ENCODE data around the gene SHROOM1. TPM values are rescaled to one million over a fixed set of nuclear protein-coding genes. Genes with fewer than 3 reads are reported as not detected.

The SHROOM1 gene
- total and polyA plus RNA-seq, 2 of the 8 experiments (the other 6 are each of a cell fraction or from before 2014, with no cell fraction given): 3.9 to 5.2 TPM

DNA sequence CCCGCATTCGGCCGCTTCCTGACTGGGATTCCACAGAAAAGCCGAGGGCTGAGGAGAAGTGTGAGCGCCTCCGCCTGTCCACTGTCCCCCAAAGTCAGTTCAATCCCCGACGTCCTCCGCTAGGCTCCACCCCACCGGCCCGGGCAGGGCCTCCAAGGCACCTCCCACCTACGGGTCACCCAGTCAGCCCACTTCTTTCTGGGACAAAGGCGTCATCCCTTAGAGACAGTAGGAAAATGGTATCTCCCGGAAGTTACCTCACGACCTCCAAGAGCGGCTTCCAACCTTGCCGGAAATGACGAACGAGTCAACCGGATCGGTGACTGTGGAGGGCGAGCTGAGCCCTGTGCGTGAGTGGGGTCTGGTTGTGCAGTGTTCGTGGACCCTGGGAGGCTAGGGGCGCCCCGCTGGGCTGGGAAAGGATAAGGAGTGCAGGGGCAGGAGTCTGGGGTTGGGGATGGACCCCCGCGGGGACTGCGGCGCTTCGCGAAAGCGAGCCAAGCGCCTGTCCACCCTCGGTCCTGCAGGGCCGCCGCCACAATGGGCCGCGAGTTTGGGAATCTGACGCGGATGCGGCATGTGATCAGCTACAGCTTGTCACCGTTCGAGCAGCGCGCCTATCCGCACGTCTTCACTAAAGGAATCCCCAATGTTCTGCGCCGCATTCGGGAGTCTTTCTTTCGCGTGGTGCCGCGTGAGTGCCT is 36.0 kb upstream of the SHROOM1 start, which contains the start of the genes GDF9 and UQCRQ (continued):
- TF ChIP-seq, protein P1, sequence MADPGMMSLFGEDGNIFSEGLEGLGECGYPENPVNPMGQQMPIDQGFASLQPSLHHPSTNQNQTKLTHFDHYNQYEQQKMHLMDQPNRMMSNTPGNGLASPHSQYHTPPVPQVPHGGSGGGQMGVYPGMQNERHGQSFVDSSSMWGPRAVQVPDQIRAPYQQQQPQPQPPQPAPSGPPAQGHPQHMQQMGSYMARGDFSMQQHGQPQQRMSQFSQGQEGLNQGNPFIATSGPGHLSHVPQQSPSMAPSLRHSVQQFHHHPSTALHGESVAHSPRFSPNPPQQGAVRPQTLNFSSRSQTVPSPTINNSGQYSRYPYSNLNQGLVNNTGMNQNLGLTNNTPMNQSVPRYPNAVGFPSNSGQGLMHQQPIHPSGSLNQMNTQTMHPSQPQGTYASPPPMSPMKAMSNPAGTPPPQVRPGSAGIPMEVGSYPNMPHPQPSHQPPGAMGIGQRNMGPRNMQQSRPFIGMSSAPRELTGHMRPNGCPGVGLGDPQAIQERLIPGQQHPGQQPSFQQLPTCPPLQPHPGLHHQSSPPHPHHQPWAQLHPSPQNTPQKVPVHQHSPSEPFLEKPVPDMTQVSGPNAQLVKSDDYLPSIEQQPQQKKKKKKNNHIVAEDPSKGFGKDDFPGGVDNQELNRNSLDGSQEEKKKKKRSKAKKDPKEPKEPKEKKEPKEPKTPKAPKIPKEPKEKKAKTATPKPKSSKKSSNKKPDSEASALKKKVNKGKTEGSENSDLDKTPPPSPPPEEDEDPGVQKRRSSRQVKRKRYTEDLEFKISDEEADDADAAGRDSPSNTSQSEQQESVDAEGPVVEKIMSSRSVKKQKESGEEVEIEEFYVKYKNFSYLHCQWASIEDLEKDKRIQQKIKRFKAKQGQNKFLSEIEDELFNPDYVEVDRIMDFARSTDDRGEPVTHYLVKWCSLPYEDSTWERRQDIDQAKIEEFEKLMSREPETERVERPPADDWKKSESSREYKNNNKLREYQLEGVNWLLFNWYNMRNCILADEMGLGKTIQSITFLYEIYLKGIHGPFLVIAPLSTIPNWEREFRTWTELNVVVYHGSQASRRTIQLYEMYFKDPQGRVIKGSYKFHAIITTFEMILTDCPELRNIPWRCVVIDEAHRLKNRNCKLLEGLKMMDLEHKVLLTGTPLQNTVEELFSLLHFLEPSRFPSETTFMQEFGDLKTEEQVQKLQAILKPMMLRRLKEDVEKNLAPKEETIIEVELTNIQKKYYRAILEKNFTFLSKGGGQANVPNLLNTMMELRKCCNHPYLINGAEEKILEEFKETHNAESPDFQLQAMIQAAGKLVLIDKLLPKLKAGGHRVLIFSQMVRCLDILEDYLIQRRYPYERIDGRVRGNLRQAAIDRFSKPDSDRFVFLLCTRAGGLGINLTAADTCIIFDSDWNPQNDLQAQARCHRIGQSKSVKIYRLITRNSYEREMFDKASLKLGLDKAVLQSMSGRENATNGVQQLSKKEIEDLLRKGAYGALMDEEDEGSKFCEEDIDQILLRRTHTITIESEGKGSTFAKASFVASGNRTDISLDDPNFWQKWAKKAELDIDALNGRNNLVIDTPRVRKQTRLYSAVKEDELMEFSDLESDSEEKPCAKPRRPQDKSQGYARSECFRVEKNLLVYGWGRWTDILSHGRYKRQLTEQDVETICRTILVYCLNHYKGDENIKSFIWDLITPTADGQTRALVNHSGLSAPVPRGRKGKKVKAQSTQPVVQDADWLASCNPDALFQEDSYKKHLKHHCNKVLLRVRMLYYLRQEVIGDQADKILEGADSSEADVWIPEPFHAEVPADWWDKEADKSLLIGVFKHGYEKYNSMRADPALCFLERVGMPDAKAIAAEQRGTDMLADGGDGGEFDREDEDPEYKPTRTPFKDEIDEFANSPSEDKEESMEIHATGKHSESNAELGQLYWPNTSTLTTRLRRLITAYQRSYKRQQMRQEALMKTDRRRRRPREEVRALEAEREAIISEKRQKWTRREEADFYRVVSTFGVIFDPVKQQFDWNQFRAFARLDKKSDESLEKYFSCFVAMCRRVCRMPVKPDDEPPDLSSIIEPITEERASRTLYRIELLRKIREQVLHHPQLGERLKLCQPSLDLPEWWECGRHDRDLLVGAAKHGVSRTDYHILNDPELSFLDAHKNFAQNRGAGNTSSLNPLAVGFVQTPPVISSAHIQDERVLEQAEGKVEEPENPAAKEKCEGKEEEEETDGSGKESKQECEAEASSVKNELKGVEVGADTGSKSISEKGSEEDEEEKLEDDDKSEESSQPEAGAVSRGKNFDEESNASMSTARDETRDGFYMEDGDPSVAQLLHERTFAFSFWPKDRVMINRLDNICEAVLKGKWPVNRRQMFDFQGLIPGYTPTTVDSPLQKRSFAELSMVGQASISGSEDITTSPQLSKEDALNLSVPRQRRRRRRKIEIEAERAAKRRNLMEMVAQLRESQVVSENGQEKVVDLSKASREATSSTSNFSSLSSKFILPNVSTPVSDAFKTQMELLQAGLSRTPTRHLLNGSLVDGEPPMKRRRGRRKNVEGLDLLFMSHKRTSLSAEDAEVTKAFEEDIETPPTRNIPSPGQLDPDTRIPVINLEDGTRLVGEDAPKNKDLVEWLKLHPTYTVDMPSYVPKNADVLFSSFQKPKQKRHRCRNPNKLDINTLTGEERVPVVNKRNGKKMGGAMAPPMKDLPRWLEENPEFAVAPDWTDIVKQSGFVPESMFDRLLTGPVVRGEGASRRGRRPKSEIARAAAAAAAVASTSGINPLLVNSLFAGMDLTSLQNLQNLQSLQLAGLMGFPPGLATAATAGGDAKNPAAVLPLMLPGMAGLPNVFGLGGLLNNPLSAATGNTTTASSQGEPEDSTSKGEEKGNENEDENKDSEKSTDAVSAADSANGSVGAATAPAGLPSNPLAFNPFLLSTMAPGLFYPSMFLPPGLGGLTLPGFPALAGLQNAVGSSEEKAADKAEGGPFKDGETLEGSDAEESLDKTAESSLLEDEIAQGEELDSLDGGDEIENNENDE (IDR thresholded peaks at IDR 0.05; ENCODE audit: insufficient replicate concordance, low read length): no peak
- TF ChIP-seq POLR2AphosphoS5 (IDR thresholded peaks at IDR 0.05; ENCODE audit: low read depth, low read length) (peak; percentile 88), SAP30 (IDR thresholded peaks at IDR 0.05; ENCODE audit: insufficient read depth, insufficient replicate concordance, low read length) (peak; percentile 25), GABPA (IDR thresholded peaks at IDR 0.05; ENCODE audit: borderline replicate concordance, insufficient read depth, low read length) (peak; percentile 90), YY1 (IDR thresholded peaks at IDR 0.05; ENCODE audit: low read depth, low read length) (no peak; the same call in 1 of the 2 replicates), JUND (IDR thresholded peaks at IDR 0.05; ENCODE audit: low read length) (peak; percentile 95), KDM4A (IDR thresholded peaks at IDR 0.05; ENCODE audit: low read depth, low read length, severe bottlenecking) (peak; percentile 21), TEAD4 (IDR thresholded peaks at IDR 0.05; ENCODE audit: low read depth, low read length) (peak; percentile 58)
- TF ChIP-seq, protein P2, sequence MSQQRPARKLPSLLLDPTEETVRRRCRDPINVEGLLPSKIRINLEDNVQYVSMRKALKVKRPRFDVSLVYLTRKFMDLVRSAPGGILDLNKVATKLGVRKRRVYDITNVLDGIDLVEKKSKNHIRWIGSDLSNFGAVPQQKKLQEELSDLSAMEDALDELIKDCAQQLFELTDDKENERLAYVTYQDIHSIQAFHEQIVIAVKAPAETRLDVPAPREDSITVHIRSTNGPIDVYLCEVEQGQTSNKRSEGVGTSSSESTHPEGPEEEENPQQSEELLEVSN (IDR thresholded peaks at IDR 0.05): peak; percentile 41; the same call in 1 of the 2 replicates

Data from H1 (cell line).